ENCODE results near the gene TNNT3. TPM values are rescaled to one million over a fixed set of nuclear protein-coding genes. Genes with fewer than 3 reads are reported as not detected.

Gene TNNT3
- total RNA-seq, 1 donor from 2014 or later: 10.1 TPM

DNA sequence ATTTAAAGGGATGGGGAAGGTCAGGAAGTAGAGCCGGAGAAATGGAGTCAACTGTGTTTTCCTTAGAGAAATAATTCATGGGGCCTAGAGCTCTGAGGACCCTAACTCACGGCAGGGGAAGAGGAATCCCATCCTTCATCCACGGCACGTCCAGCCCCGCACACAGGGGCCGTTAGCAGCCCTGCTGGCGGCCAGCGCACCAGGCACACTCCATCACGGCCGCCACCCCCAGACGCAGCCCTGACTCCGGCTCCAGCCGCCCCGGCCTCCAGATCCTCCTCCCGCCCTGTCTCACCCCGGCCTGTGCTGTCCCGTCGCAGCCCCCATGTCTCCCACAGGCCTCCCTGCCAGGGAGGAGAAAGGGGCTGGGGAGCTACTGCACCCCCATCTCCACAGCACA is 38.9 kb downstream of the TNNT3 start:
- no peaks in the 10 kb centered on the region for H3K27me3 ChIP-seq
- H3K36me3 ChIP-seq: no peaks in the 10 kb centered on the region
- DNase-seq (ENCODE audit: low spot score in 2 of 2): no peak
- no peaks in the 10 kb centered on the region for H3K9me3 ChIP-seq
- no peak overlapping the region for H3K4me3 ChIP-seq
- no peak overlapping the region for H3K27ac ChIP-seq
- no peak for TF ChIP-seq CTCF (IDR thresholded peaks at IDR 0.05)
- H3K4me1 ChIP-seq: no peaks in the 10 kb centered on the region
- intact Hi-C loops (cut with DNase I): no loop called here

DNA sequence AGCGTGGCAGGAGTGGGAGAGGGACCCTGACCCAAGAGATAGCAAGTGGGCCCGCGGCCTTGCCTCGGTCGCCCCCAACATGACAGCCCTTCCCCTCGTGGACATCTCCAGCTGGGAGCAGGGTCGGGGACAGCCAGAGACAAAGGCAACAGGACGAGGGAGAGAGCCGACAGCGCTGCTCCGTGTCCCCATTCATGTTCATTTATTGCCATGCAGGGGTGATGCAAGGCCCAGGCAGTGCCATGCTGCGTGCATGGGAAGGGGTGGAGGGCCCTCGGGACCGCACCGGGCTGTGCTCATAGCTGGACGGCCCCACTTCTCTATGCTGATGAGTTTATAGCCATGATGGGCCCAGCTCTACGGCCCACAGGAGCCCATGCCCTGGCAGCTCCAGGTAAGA is 40.3 kb downstream of the TNNT3 start:
- no peaks in the 10 kb centered on the region for H3K36me3 ChIP-seq
- H3K4me1 ChIP-seq: no peaks in the 10 kb centered on the region
- no peak for TF ChIP-seq CTCF (IDR thresholded peaks at IDR 0.05)
- no peak for DNase-seq (ENCODE audit: low spot score in 2 of 2)
- no peak overlapping the region for H3K27ac ChIP-seq
- no peaks in the 10 kb centered on the region for H3K27me3 ChIP-seq
- no peak overlapping the region for H3K4me3 ChIP-seq
- intact Hi-C loops (cut with DNase I): no loop called here
- H3K9me3 ChIP-seq: no peaks in the 10 kb centered on the region

GRCh38 chr11:1963864-1964263 is 44.4 kb downstream of the TNNT3 start:
- no peaks in the 10 kb centered on the region for H3K4me1 ChIP-seq
- H3K27me3 ChIP-seq: no peaks in the 10 kb centered on the region
- H3K27ac ChIP-seq: no peak overlapping the region
- no peaks in the 10 kb centered on the region for H3K9me3 ChIP-seq
- no peak for DNase-seq (ENCODE audit: low spot score in 2 of 2)
- intact Hi-C loops (cut with DNase I): no loop called here
- no peak for TF ChIP-seq CTCF (IDR thresholded peaks at IDR 0.05)
- H3K4me3 ChIP-seq: no peak overlapping the region
- no peaks in the 10 kb centered on the region for H3K36me3 ChIP-seq

- no peak for TF ChIP-seq CTCF (IDR thresholded peaks at IDR 0.05)
- DNase-seq (ENCODE audit: low spot score in 2 of 2): no peak
- Histone ChIP-seq H3K27ac (no peak overlapping the region), H3K4me3 (no peak overlapping the region), H3K4me1 (no peaks in the 10 kb centered on the region), H3K27me3 (no peaks in the 10 kb centered on the region), H3K9me3 (no peaks in the 10 kb centered on the region), H3K36me3 (no peaks in the 10 kb centered on the region)
- intact Hi-C loops (cut with DNase I): no loop called here
These were observed 44.8 kb downstream of the TNNT3 start for GRCh38 chr11:1964348-1964747.

- no peak overlapping the region for H3K27ac ChIP-seq
- TF ChIP-seq CTCF (IDR thresholded peaks at IDR 0.05): no peak
- H3K4me3 ChIP-seq: no peak overlapping the region
- intact Hi-C loops (cut with DNase I): no loop called here
- no peaks in the 10 kb centered on the region for H3K9me3 ChIP-seq
- DNase-seq (ENCODE audit: low spot score in 2 of 2): no peak
- no peaks in the 10 kb centered on the region for H3K36me3 ChIP-seq
- H3K4me1 ChIP-seq: no peaks in the 10 kb centered on the region
- H3K27me3 ChIP-seq: no peaks in the 10 kb centered on the region
These were observed 45.5 kb downstream of the TNNT3 start for GRCh38 chr11:1964955-1965354.

- no peaks in the 10 kb centered on the region for H3K9me3 ChIP-seq
- intact Hi-C loops (cut with DNase I): no loop called here
- no peaks in the 10 kb centered on the region for H3K27me3 ChIP-seq
- H3K27ac ChIP-seq: no peak overlapping the region
- H3K4me1 ChIP-seq: no peaks in the 10 kb centered on the region
- DNase-seq (ENCODE audit: low spot score in 2 of 2): no peak
- H3K36me3 ChIP-seq: no peaks in the 10 kb centered on the region
- H3K4me3 ChIP-seq: no peak overlapping the region
- TF ChIP-seq CTCF (IDR thresholded peaks at IDR 0.05): no peak
These were observed 47.0 kb downstream of the TNNT3 start for GRCh38 chr11:1966531-1966930.
